ENCODE data around the gene MAPK7. TPM values are rescaled to one million over a fixed set of nuclear protein-coding genes. Genes with fewer than 3 reads are reported as not detected.

MAPK7 gene
- polyA plus RNA-seq, 2 of the 4 experiments (the other 2 are of a cell fraction), result 7.2 to 25.8 TPM

DNA sequence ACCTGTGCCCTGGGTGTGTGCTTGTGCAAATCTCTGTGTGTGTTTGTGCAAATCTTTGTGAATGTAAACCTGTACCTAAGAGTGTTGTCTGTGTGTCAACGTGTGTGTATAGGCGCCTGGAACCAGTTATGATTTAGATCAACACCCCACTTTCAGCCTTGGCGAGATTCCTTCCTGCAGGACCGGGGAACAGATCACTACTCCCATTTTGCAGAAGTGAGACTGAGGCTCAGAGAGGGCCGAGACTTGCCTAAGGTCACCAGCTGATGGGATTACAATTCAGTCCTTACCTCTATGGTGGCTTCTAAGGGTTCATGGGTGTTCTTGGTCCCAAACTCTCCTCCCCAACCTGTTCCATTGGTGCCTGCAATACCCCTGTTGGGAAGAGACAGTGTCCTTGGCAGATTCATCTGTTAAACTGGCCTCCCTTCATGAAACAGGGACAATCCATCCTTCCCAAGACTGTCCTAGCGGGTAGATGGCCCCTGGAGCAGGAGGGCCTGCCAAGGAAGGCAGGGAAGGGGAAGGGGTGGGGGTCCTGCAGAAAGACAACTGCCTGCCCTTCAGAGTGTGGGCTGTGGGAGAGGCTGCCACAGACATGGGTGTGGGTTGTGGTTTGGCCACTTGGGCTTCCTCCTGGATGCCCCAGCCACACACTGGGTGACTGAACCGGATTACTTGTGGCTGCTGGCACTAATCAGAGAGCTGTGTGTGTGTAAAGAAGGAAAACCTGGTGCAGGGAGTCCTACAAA, 6.9 kb upstream of the MAPK7 start:
- FAIRE-seq (no peak), ATAC-seq (no peak), DNase-seq (ENCODE audit: low read depth in 1 of 2, low spot score in 1 of 2) (no peak)
- 89% methylated on average over 7 of the region's 7 CpGs for WGBS (ENCODE audit: missing lambda C conversion rate)
- CTCF ChIA-PET, result interaction anchor here (0.8 to 12.3 kb wide), 4 partner anchors 7 to 396 kb away, joined by 3 to 148 read pairs (median 26); partner anchors contain the start of gene B9D1
- TF ChIP-seq CBX8 (IDR thresholded peaks at IDR 0.05), result no peak
- TF ChIP-seq CHD2 (IDR thresholded peaks at IDR 0.05; ENCODE audit: low read length, partially characterized antibody), result no peak
- TF ChIP-seq JUNB (IDR thresholded peaks at IDR 0.05), result no peak
- TF ChIP-seq, protein P1, sequence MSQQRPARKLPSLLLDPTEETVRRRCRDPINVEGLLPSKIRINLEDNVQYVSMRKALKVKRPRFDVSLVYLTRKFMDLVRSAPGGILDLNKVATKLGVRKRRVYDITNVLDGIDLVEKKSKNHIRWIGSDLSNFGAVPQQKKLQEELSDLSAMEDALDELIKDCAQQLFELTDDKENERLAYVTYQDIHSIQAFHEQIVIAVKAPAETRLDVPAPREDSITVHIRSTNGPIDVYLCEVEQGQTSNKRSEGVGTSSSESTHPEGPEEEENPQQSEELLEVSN (IDR thresholded peaks at IDR 0.05; ENCODE audit: borderline replicate concordance, low read depth), result no peak
- POLR2A ChIA-PET, result no interaction called here
- Histone ChIP-seq H3K4me2 (no peak overlapping the region), H3K9me3 (no peaks in the 10 kb centered on the region), H3K4me1 (peaks cover 18% of the 10 kb centered on the region), H3K4me3 (no peak overlapping the region), H3K27ac (no peak overlapping the region)

GRCh38 chr17:19372011-19372370, 6.3 kb upstream of the MAPK7 start:
- POLR2A ChIA-PET, result no interaction called here
- Histone ChIP-seq H3K27ac (no peak overlapping the region), H3K9me3 (no peaks in the 10 kb centered on the region), H3K4me2 (no peak overlapping the region), H3K4me1 (peaks cover 23% of the 10 kb centered on the region), H3K4me3 (no peak overlapping the region)
- 73% methylated on average over 9 of the region's 9 CpGs for WGBS (ENCODE audit: missing lambda C conversion rate)
- no peak for DNase-seq (ENCODE audit: low read depth in 1 of 2, low spot score in 1 of 2)
- no peak for ATAC-seq
- FAIRE-seq, result no peak
- CTCF ChIA-PET, result interaction anchor here (0.8 to 12.3 kb wide), 3 partner anchors 8 to 395 kb away, joined by 3 to 148 read pairs (median 5); partner anchors contain the start of gene B9D1
- TF ChIP-seq FOSB (CRISPR knock-in tag; IDR thresholded peaks at IDR 0.05) (no peak), RFX5 (IDR thresholded peaks at IDR 0.05) (no peak), ZC3H11A (IDR thresholded peaks at IDR 0.05) (no peak), HDAC2 (IDR thresholded peaks at IDR 0.05) (no peak), EP300 (IDR thresholded peaks at IDR 0.05) (no peak), EHMT2 (IDR thresholded peaks at IDR 0.05; ENCODE audit: low read depth) (no peak), HEYL (CRISPR knock-in tag; IDR thresholded peaks at IDR 0.05) (no peak), FOSL2 (IDR thresholded peaks at IDR 0.05) (no peak), FOSL2 (CRISPR knock-in tag; IDR thresholded peaks at IDR 0.05) (no peak), ZNF302 (CRISPR knock-in tag; IDR thresholded peaks at IDR 0.05) (no peak), EHF (CRISPR knock-in tag; IDR thresholded peaks at IDR 0.05) (no peak), HOXA7 (CRISPR knock-in tag; IDR thresholded peaks at IDR 0.05) (no peak), HOXB5 (CRISPR knock-in tag; IDR thresholded peaks at IDR 0.05) (no peak), MYC (IDR thresholded peaks at IDR 0.05; ENCODE audit: borderline replicate concordance, low read length) (no peak), HOXB13 (CRISPR knock-in tag; IDR thresholded peaks at IDR 0.05; ENCODE audit: low read depth) (no peak), JUNB (IDR thresholded peaks at IDR 0.05) (no peak), RNF2 (IDR thresholded peaks at IDR 0.05; ENCODE audit: borderline replicate concordance, low read depth) (no peak), NR3C1 (IDR thresholded peaks at IDR 0.05) (no peak)
- TF ChIP-seq, protein P2, sequence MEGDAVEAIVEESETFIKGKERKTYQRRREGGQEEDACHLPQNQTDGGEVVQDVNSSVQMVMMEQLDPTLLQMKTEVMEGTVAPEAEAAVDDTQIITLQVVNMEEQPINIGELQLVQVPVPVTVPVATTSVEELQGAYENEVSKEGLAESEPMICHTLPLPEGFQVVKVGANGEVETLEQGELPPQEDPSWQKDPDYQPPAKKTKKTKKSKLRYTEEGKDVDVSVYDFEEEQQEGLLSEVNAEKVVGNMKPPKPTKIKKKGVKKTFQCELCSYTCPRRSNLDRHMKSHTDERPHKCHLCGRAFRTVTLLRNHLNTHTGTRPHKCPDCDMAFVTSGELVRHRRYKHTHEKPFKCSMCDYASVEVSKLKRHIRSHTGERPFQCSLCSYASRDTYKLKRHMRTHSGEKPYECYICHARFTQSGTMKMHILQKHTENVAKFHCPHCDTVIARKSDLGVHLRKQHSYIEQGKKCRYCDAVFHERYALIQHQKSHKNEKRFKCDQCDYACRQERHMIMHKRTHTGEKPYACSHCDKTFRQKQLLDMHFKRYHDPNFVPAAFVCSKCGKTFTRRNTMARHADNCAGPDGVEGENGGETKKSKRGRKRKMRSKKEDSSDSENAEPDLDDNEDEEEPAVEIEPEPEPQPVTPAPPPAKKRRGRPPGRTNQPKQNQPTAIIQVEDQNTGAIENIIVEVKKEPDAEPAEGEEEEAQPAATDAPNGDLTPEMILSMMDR (IDR thresholded peaks at IDR 0.05), result no peak

DNA sequence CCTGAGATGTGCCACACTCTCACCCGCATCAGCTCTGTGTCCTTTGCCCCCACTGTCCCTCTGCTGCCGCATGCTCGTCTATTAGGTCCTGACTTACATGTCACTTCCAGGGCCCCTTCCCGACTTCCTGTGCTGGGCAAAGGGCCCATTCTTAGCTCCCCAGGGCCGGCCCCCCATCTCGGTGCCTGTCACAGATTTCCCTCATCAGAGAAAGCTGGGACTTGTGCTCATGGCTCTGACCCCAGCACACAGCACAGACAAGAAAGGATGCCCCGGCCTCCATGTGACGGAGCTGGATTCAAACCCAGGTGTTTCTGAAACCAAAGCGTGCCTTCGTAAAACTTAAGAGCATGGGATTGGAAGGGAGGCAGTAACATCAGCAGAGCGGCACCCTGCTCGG, 5.9 kb upstream of the MAPK7 start:
- Histone ChIP-seq H3K9me3 (no peaks in the 10 kb centered on the region), H3K27ac (no peak overlapping the region), H3K4me3 (no peak overlapping the region), H3K4me1 (peaks cover 23% of the 10 kb centered on the region), H3K4me2 (no peak overlapping the region)
- 88% methylated on average over 12 of the region's 12 CpGs for WGBS (ENCODE audit: missing lambda C conversion rate)
- ATAC-seq, result no peak
- ChIA-PET POLR2A (no interaction called here), CTCF (interaction anchor here (0.8 to 12.3 kb wide), 3 partner anchors 8 to 395 kb away, joined by 3 to 148 read pairs (median 5); partner anchors contain the start of gene B9D1)
- DNase-seq (ENCODE audit: low read depth in 1 of 2, low spot score in 1 of 2), result no peak
- no peak for FAIRE-seq
- TF ChIP-seq MYC (IDR thresholded peaks at IDR 0.05; ENCODE audit: borderline replicate concordance, low read length), result no peak
- TF ChIP-seq ZFP36 (IDR thresholded peaks at IDR 0.05; ENCODE audit: borderline replicate concordance, partially characterized antibody), result no peak
- TF ChIP-seq, protein P2 (IDR thresholded peaks at IDR 0.05), result no peak
- no peak for TF ChIP-seq FOSL2 (IDR thresholded peaks at IDR 0.05)
- TF ChIP-seq FOSL2 (CRISPR knock-in tag; IDR thresholded peaks at IDR 0.05), result no peak
- no peak for TF ChIP-seq EP300 (IDR thresholded peaks at IDR 0.05)
- no peak for TF ChIP-seq HOXA7 (CRISPR knock-in tag; IDR thresholded peaks at IDR 0.05)
- TF ChIP-seq CEBPB (IDR thresholded peaks at IDR 0.05), result no peak
- no peak for TF ChIP-seq EHMT2 (IDR thresholded peaks at IDR 0.05; ENCODE audit: low read depth)
- no peak for TF ChIP-seq USF2 (IDR thresholded peaks at IDR 0.05)
- no peak for TF ChIP-seq KDM1A (IDR thresholded peaks at IDR 0.05; ENCODE audit: low read depth)
- no peak for TF ChIP-seq CHD4 (IDR thresholded peaks at IDR 0.05; ENCODE audit: borderline replicate concordance)
- no peak for TF ChIP-seq ZNF302 (CRISPR knock-in tag; IDR thresholded peaks at IDR 0.05)
- no peak for TF ChIP-seq HDAC2 (IDR thresholded peaks at IDR 0.05)
